HCT116 (cell line): ENCODE results near the gene B4GALT3. TPM values are rescaled to one million over a fixed set of nuclear protein-coding genes. Genes with fewer than 3 reads are reported as not detected.

ENCODE experiments used
- ATAC-seq: fragments of 200-7000 bp; cut with Tn5 transposase; 2 replicates; pipeline ENCODE4 v1.9.1; 2020; ENCODE audit warnings: mild to moderate bottlenecking, moderate library complexity
- BruUV-seq: library from RNA; stranded (reverse); fragments of 400-500 nt; replicated peaks from 2 replicates; lab custom pipeline; 2021; lab: Mats Ljungman, UMichigan
- CTCF ChIA-PET: fragments of 300-600 bp; sonication (Branson Sonifier 250); formaldehyde crosslinking; loops from one replicate; lab custom pipeline; 2021; ENCODE audit warnings: antibody characterized with exemption; lab: Charles Lee
- POLR2A ChIA-PET: fragments of 300-600, 350-600 bp; sonication (Branson Sonifier 250); formaldehyde crosslinking; loops from one replicate; lab custom pipeline; 2021; ENCODE audit warnings: antibody characterized with exemption; lab: Charles Lee
- RAD21 ChIA-PET, 2 experiments: fragments of 300-600 bp; sonication (Branson Sonifier 250); formaldehyde crosslinking; loops; one replicate each; lab custom pipeline; 2023; ENCODE audit warnings: low total read pairs in 2 of 2; ENCODE audit not compliant: uncharacterized antibody in 2 of 2, unreplicated experiment in 2 of 2, low non-redundant PET in 1 of 2; lab: Charles Lee
- DNase-seq: peaks from one replicate; pipeline ENCODE4 v3.0.0-alpha.2; 2010; ENCODE audit warnings: low read depth, low spot score
- H2AFZ ChIP-seq: fragments of 200-600 bp; shearing (Covaris generic), sonication (generic); 2 replicates; pipeline ENCODE4 v1.6.1; 2017; ENCODE audit warnings: low read depth, mixed run types, mixed read lengths, antibody characterized with exemption, low read length; ENCODE audit not compliant: poor library complexity, severe bottlenecking
- H3K27ac ChIP-seq: 2 replicates; pipeline ENCODE4 v1.5.1; 2012; ENCODE audit warnings: low read depth, low read length
- H3K27me3 ChIP-seq: fragments of 200-600 bp; sonication (generic); 2 replicates; pipeline ENCODE4 v1.6.1; 2016; ENCODE audit warnings: mixed run types, low read length, mixed read lengths; ENCODE audit not compliant: insufficient read depth
- H3K36me3 ChIP-seq, 2 experiments: fragments of 200-500 bp in 1 of 2; fragments of 200-600 bp in 1 of 2; sonication (Bioruptor generic) in 1 of 2; sonication (generic) in 1 of 2; 2 replicates each; pipeline versions ENCODE4 v1.5.1 to v1.6.1; 2014 to 2016; ENCODE audit warnings: low read length in 2 of 2, inconsistent platforms in 1 of 2, mixed read lengths in 1 of 2, mixed run types in 1 of 2; ENCODE audit not compliant: insufficient read depth in 2 of 2, control insufficient read depth in 1 of 2
- H3K4me1 ChIP-seq, 2 experiments: fragments of 200-600 bp in 1 of 2; sonication (generic) in 1 of 2; 2 replicates each; pipeline versions ENCODE4 v1.5.1 to v1.6.1; 2012 to 2017; ENCODE audit warnings: low read length in 2 of 2, inconsistent platforms in 1 of 2, mild to moderate bottlenecking in 1 of 2, mixed read lengths in 1 of 2, mixed run types in 1 of 2, moderate library complexity in 1 of 2; ENCODE audit not compliant: insufficient read depth in 2 of 2, control insufficient read depth in 1 of 2
- H3K4me2 ChIP-seq: fragments of 200-600 bp; sonication (generic); 2 replicates; pipeline ENCODE4 v1.6.1; 2017; ENCODE audit warnings: mixed run types, low read length, mixed read lengths
- H3K4me3 ChIP-seq, 2 experiments: fragments of 200-600 bp in 1 of 2; sonication (generic) in 1 of 2; replicated peaks in 1 of 2; 2 replicates each; pipeline ENCODE4 v1.5.1; 2011 to 2016; ENCODE audit warnings: low read length in 2 of 2, control low read depth in 1 of 2, low read depth in 1 of 2, mild to moderate bottlenecking in 1 of 2, mixed read lengths in 1 of 2, mixed run types in 1 of 2
- H3K79me2 ChIP-seq: fragments of 200-600 bp; sonication (generic); 2 replicates; pipeline ENCODE4 v1.6.1; 2017; ENCODE audit warnings: mild to moderate bottlenecking, mixed run types, low read length, moderate library complexity, mixed read lengths; ENCODE audit not compliant: insufficient read depth
- H3K9ac ChIP-seq: fragments of 200-600 bp; sonication (generic); 2 replicates; pipeline ENCODE4 v1.6.1; 2016; ENCODE audit warnings: low read length, mixed read lengths
- H3K9me2 ChIP-seq: fragments of 200-600 bp; sonication (generic), shearing (Covaris generic); 2 replicates; pipeline ENCODE4 v1.6.1; 2017; ENCODE audit warnings: mixed run types, mild to moderate bottlenecking, moderate library complexity; ENCODE audit not compliant: insufficient read depth
- H3K9me3 ChIP-seq, 2 experiments: fragments of 200-500 bp in 1 of 2; fragments of 200-600 bp in 1 of 2; sonication (Bioruptor generic) in 1 of 2; sonication (generic) in 1 of 2; 2 replicates each; pipeline ENCODE4 v1.6.1; 2014 to 2017; ENCODE audit warnings: low read length in 2 of 2, mixed read lengths in 2 of 2, inconsistent platforms in 1 of 2, low read depth in 1 of 2, mild to moderate bottlenecking in 1 of 2, mixed run types in 1 of 2, moderate library complexity in 1 of 2; ENCODE audit not compliant: control insufficient read depth in 1 of 2, insufficient read depth in 1 of 2
- H4K20me1 ChIP-seq: fragments of 200-600 bp; sonication (generic), shearing (Covaris generic); 2 replicates; pipeline ENCODE4 v1.6.1; 2017; ENCODE audit warnings: mixed run types, mild to moderate bottlenecking, moderate library complexity; ENCODE audit not compliant: insufficient read depth
- EZH2phosphoT487 ChIP-seq: fragments of 200-600 bp; IDR thresholded peaks from 2 replicates; pipeline ENCODE4 v1.6.1; 2018; ENCODE audit warnings: antibody characterized with exemption, borderline replicate concordance
- POLR2AphosphoS5 ChIP-seq: IDR thresholded peaks from 2 replicates; pipeline ENCODE4 v1.6.1; 2011; ENCODE audit warnings: mild to moderate bottlenecking, low read depth, low read length, moderate library complexity
- SRF ChIP-seq: IDR thresholded peaks from 2 replicates; pipeline ENCODE4 v1.6.1; 2012; ENCODE audit warnings: low read depth
- TCF7L2 ChIP-seq: IDR thresholded peaks from 2 replicates; pipeline ENCODE4 v1.7.0; 2011; ENCODE audit warnings: borderline replicate concordance, inconsistent platforms; ENCODE audit not compliant: insufficient read depth, insufficient read length; ENCODE audit errors: extremely low read depth
- intact Hi-C: fragments of 100-400 bp; cut with micrococcal nuclease; formaldehyde crosslinking; loops from 2 replicates; pipeline ENCODE4 v1.10.0; 2022
- total RNA-seq: library from RNA; stranded (reverse); gene quantifications from one replicate; pipeline ENCODE4 v1.2.1, GENCODE V29; 2021; ENCODE audit not compliant: unreplicated experiment
- TF ChIP-seq, protein P1 (sequence below): IDR thresholded peaks from 2 replicates; pipeline ENCODE4 v1.6.1; 2012

Gene B4GALT3
- total RNA-seq, 1 experiment from 2014 or later, result 53.7 TPM

DNA sequence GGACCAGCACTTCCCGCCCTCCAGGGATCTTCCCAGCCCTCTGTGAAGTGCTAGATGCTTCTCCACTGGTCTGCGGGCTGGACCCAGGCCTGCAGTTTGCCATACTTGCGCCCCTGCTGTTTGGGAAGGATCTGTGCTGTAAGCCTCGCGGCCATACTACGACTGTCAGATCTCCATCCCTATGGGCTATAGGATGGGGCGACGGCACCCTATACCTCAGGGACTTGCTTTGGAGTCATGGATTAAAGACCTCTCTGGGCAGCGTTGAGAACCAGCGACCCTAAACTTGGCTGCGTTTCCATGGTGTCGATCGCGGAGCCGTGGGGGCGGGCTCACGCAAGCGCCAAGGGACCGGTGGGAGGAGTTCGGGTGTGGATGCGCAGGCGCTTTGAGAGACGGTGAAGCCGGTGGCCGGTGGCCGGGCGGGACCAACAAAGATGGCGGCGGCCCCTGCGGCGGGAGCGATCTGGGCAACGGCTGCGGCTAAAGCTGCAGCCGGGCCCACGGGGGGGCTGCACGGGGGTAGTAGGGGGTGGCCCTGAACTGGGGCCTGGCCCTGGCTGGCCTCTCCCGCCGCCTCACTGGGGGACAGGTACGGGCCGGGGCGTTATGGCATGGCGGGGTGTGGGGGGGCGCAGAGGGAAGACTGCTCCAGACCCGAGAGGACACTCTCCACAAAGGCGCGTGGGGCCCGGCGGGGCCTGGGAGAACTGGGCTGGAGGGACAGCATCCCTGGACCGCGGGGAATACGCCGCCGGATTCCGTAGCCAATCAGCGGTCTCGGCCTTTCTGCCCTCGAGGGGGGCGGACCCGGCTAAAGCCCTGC, 18.0 kb downstream of the B4GALT3 start, which contains the start of gene USP21 (continued):
- TF ChIP-seq SRF (no peak), EZH2phosphoT487 (no peak), POLR2AphosphoS5 (peak; percentile 85)

DNA sequence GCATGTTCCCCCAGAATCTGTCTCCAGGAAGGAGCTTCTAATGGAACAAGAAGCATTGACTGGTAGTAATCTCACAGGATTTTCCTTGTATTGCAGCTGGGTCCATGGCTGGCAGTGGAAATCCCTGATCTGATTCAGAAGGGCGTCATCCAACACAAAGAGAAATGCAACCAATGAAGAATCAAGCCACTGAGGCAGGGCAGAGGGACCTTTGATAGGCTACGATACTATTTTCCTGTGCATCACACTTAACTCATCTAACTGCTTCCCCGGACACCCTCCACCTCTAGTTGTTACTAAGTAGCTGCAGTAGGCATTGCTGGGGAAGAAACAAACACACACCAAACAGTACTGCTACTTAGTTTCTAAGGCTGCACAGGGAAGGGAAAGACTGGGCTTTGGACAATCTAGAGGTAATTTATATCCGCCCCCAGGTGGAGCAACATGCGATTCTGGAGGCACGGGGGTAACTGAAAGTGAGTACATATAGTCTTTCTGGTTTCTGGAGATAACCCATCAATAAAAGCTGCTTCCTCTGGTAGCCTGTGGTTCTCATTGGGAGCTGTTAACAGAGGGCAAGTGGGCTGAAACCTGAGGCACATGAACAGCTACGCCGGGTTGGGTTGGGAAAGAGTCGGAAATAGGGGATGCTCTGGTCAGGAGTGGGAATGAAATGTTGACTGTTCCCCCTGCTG, 18.8 kb downstream of the B4GALT3 start:
- Histone ChIP-seq H2AFZ (no peak overlapping the region), H3K9me3 (no peaks in the 10 kb centered on the region), H3K27ac (peak overlapping the region; percentile 53), H3K27me3 (no peaks in the 10 kb centered on the region), H3K4me3 (peak overlapping the region; percentile 77 to 91), H3K36me3 (peaks cover 0 to 16% of the 10 kb centered on the region in 2 experiments; a peak in 1 of 4 replicates), H3K9ac (peak overlapping the region; percentile 97), H3K4me1 (peaks cover 8 to 26% of the 10 kb centered on the region in 2 experiments; a peak in 2 of 4 replicates), H3K4me2 (peak overlapping the region; percentile 90), H3K79me2 (peaks cover 16% of the 10 kb centered on the region; the same call in 1 of the 2 replicates), H3K9me2 (no peaks in the 10 kb centered on the region), H4K20me1 (no peaks in the 10 kb centered on the region)
- TF ChIP-seq, protein P1, sequence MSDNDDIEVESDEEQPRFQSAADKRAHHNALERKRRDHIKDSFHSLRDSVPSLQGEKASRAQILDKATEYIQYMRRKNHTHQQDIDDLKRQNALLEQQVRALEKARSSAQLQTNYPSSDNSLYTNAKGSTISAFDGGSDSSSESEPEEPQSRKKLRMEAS, result no peak
- TF ChIP-seq TCF7L2, result no peak
- CTCF ChIA-PET, result no interaction called here
- POLR2A ChIA-PET, result interaction anchor here (0.6 to 1.5 kb wide), 3 partner anchors 7 to 175 kb away, joined by 4 to 6 read pairs (median 4); partner anchors contain the start of genes DEDD and PPOX
- intact Hi-C loops, result no loop called here
- no TSS peak for BruUV-seq
- ATAC-seq (no peak), DNase-seq (no peak)
- RAD21 ChIA-PET, result no interaction called here
